H9 (cell line): ENCODE measurements around the gene MGAT4A. TPM values are rescaled to one million over a fixed set of nuclear protein-coding genes. Genes with fewer than 3 reads are reported as not detected.
A peak's percentile ranks its signal among the peaks of the same experiment; 100 is the strongest.

Experiments used
- DNase-seq: peaks from one replicate; pipeline ENCODE4 v3.0.0-alpha.2; 2017
- H2AFZ ChIP-seq: one replicate; pipeline ENCODE4 v1.6.1; 2013; ENCODE audit warnings: mild to moderate bottlenecking, low read length, control low read depth, moderate library complexity
- H2AK5ac ChIP-seq: 2 replicates; pipeline ENCODE4 v1.6.1; 2013; ENCODE audit warnings: low read length, control low read depth, mixed read lengths; ENCODE audit not compliant: insufficient read length
- H2BK120ac ChIP-seq: one replicate; pipeline ENCODE4 v1.6.1; 2013; ENCODE audit warnings: low read depth, mild to moderate bottlenecking, low read length, control low read depth, inconsistent platforms; ENCODE audit not compliant: poor library complexity, severe bottlenecking
- H2BK12ac ChIP-seq: 2 replicates; pipeline ENCODE4 v1.6.1; 2013; ENCODE audit warnings: low read length, control low read depth, mixed read lengths, low read depth; ENCODE audit not compliant: insufficient read length
- H2BK15ac ChIP-seq: 2 replicates; pipeline ENCODE4 v1.6.1; 2013; ENCODE audit warnings: low read depth, low read length, control low read depth
- H2BK20ac ChIP-seq: one replicate; pipeline ENCODE4 v1.6.1; 2013; ENCODE audit warnings: low read depth, mild to moderate bottlenecking, low read length, control low read depth, inconsistent platforms; ENCODE audit not compliant: poor library complexity, severe bottlenecking
- H2BK5ac ChIP-seq: 2 replicates; pipeline ENCODE4 v1.6.1; 2013; ENCODE audit warnings: low read length, control low read depth, mixed read lengths; ENCODE audit not compliant: insufficient read length
- H3K14ac ChIP-seq: 2 replicates; pipeline ENCODE4 v1.6.1; 2013; ENCODE audit warnings: low read length, control low read depth; ENCODE audit not compliant: insufficient read depth
- H3K18ac ChIP-seq: 2 replicates; pipeline ENCODE4 v1.6.1; 2013; ENCODE audit warnings: low read depth, mild to moderate bottlenecking, mixed read lengths, low read length, control low read depth; ENCODE audit not compliant: insufficient read length
- H3K23ac ChIP-seq: 2 replicates; pipeline ENCODE4 v1.6.1; 2013; ENCODE audit warnings: low read length, control low read depth, mixed read lengths, low read depth; ENCODE audit not compliant: insufficient read length
- H3K23me2 ChIP-seq: 2 replicates; pipeline ENCODE4 v1.6.1; 2013; ENCODE audit warnings: low read depth, mild to moderate bottlenecking, mixed read lengths, low read length, control low read depth; ENCODE audit not compliant: insufficient read length, poor library complexity, severe bottlenecking
- H3K27ac ChIP-seq: 2 replicates; pipeline ENCODE4 v1.5.1; 2013; ENCODE audit warnings: low read length, control low read depth, mixed read lengths, low read depth; ENCODE audit not compliant: insufficient read length
- H3K27me3 ChIP-seq: 2 replicates; pipeline ENCODE4 v1.6.1; 2013; ENCODE audit warnings: low read length, control low read depth, inconsistent platforms; ENCODE audit not compliant: insufficient read depth
- H3K4ac ChIP-seq: 2 replicates; pipeline ENCODE4 v1.6.1; 2013; ENCODE audit warnings: low read depth, mild to moderate bottlenecking, control low read depth, inconsistent platforms, low read length, moderate library complexity
- H3K4me1 ChIP-seq: 2 replicates; pipeline ENCODE4 v1.6.1; 2013; ENCODE audit warnings: low read length, control low read depth, inconsistent platforms; ENCODE audit not compliant: insufficient read depth
- H3K4me2 ChIP-seq: 2 replicates; pipeline ENCODE4 v1.6.1; 2013; ENCODE audit warnings: low read length, control low read depth, mixed read lengths; ENCODE audit not compliant: insufficient read length, insufficient read depth
- H3K56ac ChIP-seq: 2 replicates; pipeline ENCODE4 v1.6.1; 2013; ENCODE audit warnings: low read depth, mild to moderate bottlenecking, mixed read lengths, low read length, control low read depth; ENCODE audit not compliant: insufficient read length
- H3K79me1 ChIP-seq: 2 replicates; pipeline ENCODE4 v1.6.1; 2013; ENCODE audit warnings: low read depth, mild to moderate bottlenecking, moderate library complexity, low read length, control low read depth, inconsistent platforms; ENCODE audit not compliant: insufficient read depth, poor library complexity, severe bottlenecking
- H3K79me2 ChIP-seq: 2 replicates; pipeline ENCODE4 v1.6.1; 2013; ENCODE audit warnings: low read length, control low read depth, inconsistent platforms; ENCODE audit not compliant: insufficient read depth
- H3K9ac ChIP-seq: 2 replicates; pipeline ENCODE4 v1.6.1; 2013; ENCODE audit warnings: low read length, control low read depth, mixed read lengths; ENCODE audit not compliant: insufficient read length; ENCODE audit errors: extremely low read depth
- H3K9me3 ChIP-seq: one replicate; pipeline ENCODE4 v1.6.1; 2013; ENCODE audit warnings: low read depth, low read length, inconsistent platforms; ENCODE audit not compliant: control insufficient read depth
- H3T11ph ChIP-seq: one replicate; pipeline ENCODE4 v1.6.1; 2013; ENCODE audit warnings: mild to moderate bottlenecking, low read length, control low read depth, inconsistent platforms
- H4K20me1 ChIP-seq: one replicate; pipeline ENCODE4 v1.6.1; 2013; ENCODE audit not compliant: control insufficient read depth, insufficient read length, insufficient read depth
- H4K5ac ChIP-seq: 2 replicates; pipeline ENCODE4 v1.6.1; 2013; ENCODE audit warnings: low read depth, mild to moderate bottlenecking, mixed read lengths, low read length, control low read depth; ENCODE audit not compliant: insufficient read length
- H4K8ac ChIP-seq: replicated peaks from 2 replicates; pipeline ENCODE4 v1.6.1; 2013; ENCODE audit warnings: low read length, control low read depth, mixed read lengths, low read depth; ENCODE audit not compliant: insufficient read length
- H4K91ac ChIP-seq: 2 replicates; pipeline ENCODE4 v1.6.1; 2013; ENCODE audit warnings: low read depth, mild to moderate bottlenecking, moderate library complexity, mixed read lengths, low read length, control low read depth; ENCODE audit not compliant: insufficient read length
- H3K27ac Mint-ChIP-seq, 3 experiments: 2 replicates in 2 of 3; 3 replicates in 1 of 3; pipeline ENCODE4 v1.8.0; 2020 to 2021; ENCODE audit warnings: mixed read lengths in 3 of 3, mild to moderate bottlenecking in 1 of 3, moderate library complexity in 1 of 3
- H3K27me3 Mint-ChIP-seq: 2 replicates; pipeline ENCODE4 v1.8.0; 2021; ENCODE audit warnings: low read depth, mild to moderate bottlenecking, moderate library complexity, mixed read lengths
- H3K36me3 Mint-ChIP-seq, 3 experiments: 2 replicates in 2 of 3; 3 replicates in 1 of 3; pipeline ENCODE4 v1.8.0; 2020 to 2021; ENCODE audit warnings: low read depth in 3 of 3, mixed read lengths in 3 of 3; ENCODE audit not compliant: insufficient read depth in 1 of 3
- H3K4me1 Mint-ChIP-seq, 2 experiments: 2 replicates each; pipeline ENCODE4 v1.8.0; 2020; ENCODE audit warnings: mixed read lengths in 2 of 2
- H3K4me3 Mint-ChIP-seq, 2 experiments: 2 replicates in 1 of 2; 3 replicates in 1 of 2; pipeline ENCODE4 v1.8.0; 2020 to 2021; ENCODE audit warnings: mild to moderate bottlenecking in 2 of 2, mixed read lengths in 2 of 2, moderate library complexity in 1 of 2
- H3K9me3 Mint-ChIP-seq, 2 experiments: 2 replicates in 1 of 2; 3 replicates in 1 of 2; pipeline ENCODE4 v1.8.0; 2020; ENCODE audit warnings: mild to moderate bottlenecking in 2 of 2, mixed read lengths in 2 of 2, moderate library complexity in 1 of 2
- CTCF ChIP-seq: fragments of 200-600 bp; sonication (generic); conservative IDR thresholded peaks from 3 replicates; pipeline ENCODE4 v1.8.0; 2021; ENCODE audit warnings: antibody characterized with exemption, mild to moderate bottlenecking
- WGBS: extraction: QIAGEN DNeasy Blood & Tissue Kit; methylation state at CpG from one replicate; pipeline ENCODE4 v1.1.7; 2013; ENCODE audit warnings: missing lambda C conversion rate, low lambda C conversion rate, mixed read lengths; ENCODE audit not compliant: insufficient read length; ENCODE audit errors: extremely low coverage; 5-methylcytosine and 5-hydroxymethylcytosine counted together
- total RNA-seq: library from RNA; stranded (reverse); gene quantifications from 2 replicates; pipeline ENCODE4 v1.2.1, GENCODE V29; 2021

MGAT4A gene
- total RNA-seq, 1 experiment from 2014 or later: 3.5 TPM

GRCh38 chr2:98771721-98772524 is 41.0 kb upstream of the MGAT4A start:
- H3K18ac ChIP-seq: no peak overlapping the region
- no peak overlapping the region; a peak in 1 of 5 replicates for H3K4me3 Mint-ChIP-seq
- no peak overlapping the region for H3K23ac ChIP-seq
- no peak overlapping the region for H4K91ac ChIP-seq
- no CpG with 5 or more reads among the region's 17 CpGs for WGBS
- no peak overlapping the region for H3K27ac ChIP-seq
- H4K5ac ChIP-seq: no peak overlapping the region
- H3K79me1 ChIP-seq: no peaks in the 10 kb centered on the region
- H3K9ac ChIP-seq: no peak overlapping the region
- no peak overlapping the region for H3K14ac ChIP-seq
- no peaks in the 10 kb centered on the region for H3K9me3 ChIP-seq
- no peak overlapping the region for H2BK20ac ChIP-seq
- no peaks in the 10 kb centered on the region for H3K36me3 Mint-ChIP-seq
- H3K9me3 Mint-ChIP-seq: peaks cover 0 to 2% of the 10 kb centered on the region in 2 experiments; a peak in 2 of 5 replicates
- no peak overlapping the region for H3T11ph ChIP-seq
- no peak overlapping the region for H2BK12ac ChIP-seq
- peaks cover 35 to 46% of the 10 kb centered on the region in 2 experiments for H3K4me1 Mint-ChIP-seq
- no peaks in the 10 kb centered on the region for H3K79me2 ChIP-seq
- no peak overlapping the region for H3K4me2 ChIP-seq
- no peak overlapping the region for H2AFZ ChIP-seq
- no peaks in the 10 kb centered on the region for H3K27me3 ChIP-seq
- H2BK120ac ChIP-seq: no peak overlapping the region
- H2BK5ac ChIP-seq: no peak overlapping the region
- peaks cover 2% of the 10 kb centered on the region; the same call in 1 of the 2 replicates for H3K4me1 ChIP-seq
- H3K4ac ChIP-seq: no peak overlapping the region
- H4K20me1 ChIP-seq: peaks cover 2% of the 10 kb centered on the region
- H3K23me2 ChIP-seq: no peaks in the 10 kb centered on the region
- no peak for DNase-seq
- no peak overlapping the region for H4K8ac ChIP-seq
- H2AK5ac ChIP-seq: no peak overlapping the region
- H3K27ac Mint-ChIP-seq: peak overlapping the region in 2 of 3 experiments; percentile 1 to 39; a peak in 2 of 7 replicates
- no peak overlapping the region for H2BK15ac ChIP-seq
- peaks cover 5% of the 10 kb centered on the region for H3K27me3 Mint-ChIP-seq
- TF ChIP-seq CTCF: no peak
- H3K56ac ChIP-seq: no peak overlapping the region
